ENCODE results near the gene DYNC1H1.

DYNC1H1 gene

GRCh38 chr14:101945171-101945570 lies 19.2 kb upstream of the DYNC1H1 start:
- DNase-seq, result no peak

GRCh38 chr14:101947577-101947903 lies 16.8 kb upstream of the DYNC1H1 start:
- DNase-seq, result no peak

GRCh38 chr14:101947904-101948665 lies 16.3 kb upstream of the DYNC1H1 start:
- peak; percentile 93 for DNase-seq

- DNase-seq, result no peak
Measured at GRCh38 chr14:101948666-101949216, 15.6 kb upstream of the DYNC1H1 start.

GRCh38 chr14:101950100-101950499 lies 14.3 kb upstream of the DYNC1H1 start:
- DNase-seq, result no peak

- no peak for DNase-seq
Measured at GRCh38 chr14:101950516-101951215, 13.7 kb upstream of the DYNC1H1 start.

- DNase-seq, result no peak
Measured at GRCh38 chr14:101953151-101953550, 11.2 kb upstream of the DYNC1H1 start.

GRCh38 chr14:101954501-101954900 lies 9.9 kb upstream of the DYNC1H1 start:
- no peak for DNase-seq

GRCh38 chr14:101955695-101956161 lies 8.6 kb upstream of the DYNC1H1 start:
- DNase-seq, result no peak

GRCh38 chr14:101956179-101956885 lies 8.0 kb upstream of the DYNC1H1 start:
- DNase-seq, result no peak

- DNase-seq, result no peak
Measured at GRCh38 chr14:101957406-101958234, 6.8 kb upstream of the DYNC1H1 start.

GRCh38 chr14:101958418-101959180 lies 5.8 kb upstream of the DYNC1H1 start:
- DNase-seq, result no peak

- DNase-seq, result no peak
Measured at GRCh38 chr14:101959277-101959676, 5.1 kb upstream of the DYNC1H1 start.

GRCh38 chr14:101960225-101960624 lies 4.1 kb upstream of the DYNC1H1 start:
- DNase-seq, result no peak

- DNase-seq, result peak; percentile 25
Measured at GRCh38 chr14:101961011-101961721, 3.2 kb upstream of the DYNC1H1 start.

GRCh38 chr14:101961746-101962502 lies 2.4 kb upstream of the DYNC1H1 start:
- DNase-seq, result no peak

GRCh38 chr14:101962503-101962874 lies 1.9 kb upstream of the DYNC1H1 start:
- DNase-seq, result no peak

GRCh38 chr14:101963052-101963451 lies 1.3 kb upstream of the DYNC1H1 start:
- DNase-seq, result no peak

GRCh38 chr14:101963656-101964296 lies 597 bp upstream of the DYNC1H1 start:
- DNase-seq, result no peak

GRCh38 chr14:101965181-101965544 lies 790 bp downstream of the DYNC1H1 start:
- no peak for DNase-seq
